Measurements from ENCODE around the gene HIF1A.
A peak's percentile ranks its signal among the peaks of the same experiment; 100 is the strongest.
"Not testable (repeated sequence)": the region's sequence is repeated elsewhere in the genome, so short reads cannot be mapped to it uniquely, and the experiment has no call there.

The HIF1A gene

GRCh38 chr14:61710853-61711817 lies 15.8 kb downstream of the HIF1A start:
- DNase-seq, result peak; percentile 81

- no peak for DNase-seq
Observed at GRCh38 chr14:61712137-61712536, 16.8 kb downstream of the HIF1A start.

GRCh38 chr14:61713724-61714437 lies 18.6 kb downstream of the HIF1A start:
- no peak for DNase-seq

GRCh38 chr14:61716956-61717355 lies 21.6 kb downstream of the HIF1A start:
- DNase-seq, result no peak

GRCh38 chr14:61718039-61718438 lies 22.7 kb downstream of the HIF1A start:
- no peak for DNase-seq

- DNase-seq, result no peak
Observed at GRCh38 chr14:61719344-61720293, 24.3 kb downstream of the HIF1A start.

GRCh38 chr14:61720294-61720661 lies 25.0 kb downstream of the HIF1A start:
- DNase-seq, result no peak

GRCh38 chr14:61720741-61721140 lies 25.4 kb downstream of the HIF1A start:
- DNase-seq, result no peak

GRCh38 chr14:61724133-61724532 lies 28.8 kb downstream of the HIF1A start:
- DNase-seq, result no peak

- no peak for DNase-seq
Observed at GRCh38 chr14:61726778-61727658, 31.7 kb downstream of the HIF1A start.

- no peak for DNase-seq
Observed at GRCh38 chr14:61730756-61731373, 35.6 kb downstream of the HIF1A start.

- DNase-seq, result no peak
Observed at GRCh38 chr14:61733972-61734371, 38.7 kb downstream of the HIF1A start.

GRCh38 chr14:61736751-61737150 lies 41.4 kb downstream of the HIF1A start:
- no peak for DNase-seq

- no peak for DNase-seq
Observed at GRCh38 chr14:61737915-61738314, 42.6 kb downstream of the HIF1A start.

GRCh38 chr14:61739133-61739532 lies 43.8 kb downstream of the HIF1A start:
- DNase-seq, result no peak

- DNase-seq, result no peak
Observed at GRCh38 chr14:61742371-61742770, 47.1 kb downstream of the HIF1A start.

GRCh38 chr14:61744238-61744637 lies 48.9 kb downstream of the HIF1A start:
- no peak for DNase-seq

- not testable (repeated sequence) for DNase-seq
Observed at GRCh38 chr14:61746346-61746745, 51.0 kb downstream of the HIF1A start.

GRCh38 chr14:61746881-61747280 lies 51.6 kb downstream of the HIF1A start:
- no peak for DNase-seq

GRCh38 chr14:61747342-61747741 lies 52.0 kb downstream of the HIF1A start:
- DNase-seq, result no peak

- no peak for DNase-seq
Observed at GRCh38 chr14:61749264-61749663, 54.0 kb downstream of the HIF1A start.

All from NCI-H510A treated with DMSO at 0.1 percent for 48 hours (cell line).